Measurements from ENCODE around the gene MYBPHL. TPM values are rescaled to one million over a fixed set of nuclear protein-coding genes. Genes with fewer than 3 reads are reported as not detected.

MYBPHL gene
- total and polyA plus RNA-seq, 2 experiments from 2014 or later, result not detected

DNA sequence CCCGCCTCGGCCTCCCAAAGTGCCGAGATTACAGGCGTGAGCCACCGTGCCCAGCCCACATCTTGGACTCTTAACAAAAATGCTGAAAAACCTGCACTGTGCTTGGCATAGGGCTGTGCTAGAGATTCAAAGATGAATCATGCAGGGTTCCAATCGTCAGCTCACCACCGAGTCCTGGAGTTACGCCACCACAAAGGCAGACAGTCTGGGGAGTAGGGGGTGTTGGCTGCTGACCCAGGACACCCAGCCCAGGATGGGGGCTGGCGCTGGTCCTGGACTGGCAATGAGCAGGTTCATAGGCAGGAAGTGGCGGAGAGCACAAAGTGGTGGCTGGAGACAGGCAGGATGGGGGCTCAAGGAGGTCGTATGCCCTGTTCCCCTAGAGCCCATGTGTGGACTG lies 39.8 kb downstream of the MYBPHL start:
- H3K79me2 ChIP-seq (replicated peaks; ENCODE audit: insufficient read depth), result no peaks in the 10 kb centered on the region
- H4K20me1 ChIP-seq (replicated peaks; ENCODE audit: insufficient read depth), result no peaks in the 10 kb centered on the region
- no peak overlapping the region for H3K27ac ChIP-seq (ENCODE audit: low read depth)
- Mint-ChIP-seq H3K4me1 (peaks cover 3% of the 10 kb centered on the region; the same call in 1 of the 3 replicates), H3K4me3 (no peak overlapping the region), H3K9me3 (no peaks in the 10 kb centered on the region; the same call in 1 of the 3 replicates), H3K27me3 (ENCODE audit: insufficient read depth, low read depth, poor library complexity) (peaks cover 12% of the 10 kb centered on the region), H3K27ac (no peak overlapping the region), H3K36me3 (ENCODE audit: low read depth) (peaks cover 19% of the 10 kb centered on the region)
- H3K4me1 ChIP-seq (ENCODE audit: insufficient read depth), result no peaks in the 10 kb centered on the region
- no peaks in the 10 kb centered on the region for H3K36me3 ChIP-seq (ENCODE audit: insufficient read depth)
- no peak overlapping the region for H2AFZ ChIP-seq
- DNase-seq (ENCODE audit: low spot score) (no peak), ATAC-seq (no peak)
- H3K9me2 ChIP-seq (ENCODE audit: insufficient read depth), result no peaks in the 10 kb centered on the region
- H3K27me3 ChIP-seq (ENCODE audit: insufficient read depth), result no peaks in the 10 kb centered on the region
- TF ChIP-seq EZH2 (IDR thresholded peaks at IDR 0.05; ENCODE audit: low read depth, unreplicated experiment) (no peak), STAT1 (IDR thresholded peaks at IDR 0.05; ENCODE audit: unreplicated experiment) (no peak), NANOG (IDR thresholded peaks at IDR 0.05; ENCODE audit: borderline replicate concordance) (no peak), EZH2phosphoT487 (IDR thresholded peaks at IDR 0.05; ENCODE audit: unreplicated experiment) (no peak), CREB1 (CRISPR knock-in tag; IDR thresholded peaks at IDR 0.05; ENCODE audit: low read depth) (no peak), ZNF114 (CRISPR knock-in tag; IDR thresholded peaks at IDR 0.05) (no peak), ZNF331 (CRISPR knock-in tag; IDR thresholded peaks at IDR 0.05; ENCODE audit: low read depth) (no peak), CTCF (conservative IDR thresholded peaks at IDR 0.05; ENCODE audit: low read depth in 2 of 2) (no peak), JUNB (IDR thresholded peaks at IDR 0.05; ENCODE audit: unreplicated experiment) (no peak), POLR2AphosphoS5 (IDR thresholded peaks at IDR 0.05; ENCODE audit: low read depth) (no peak)
- TF ChIP-seq, protein P1, sequence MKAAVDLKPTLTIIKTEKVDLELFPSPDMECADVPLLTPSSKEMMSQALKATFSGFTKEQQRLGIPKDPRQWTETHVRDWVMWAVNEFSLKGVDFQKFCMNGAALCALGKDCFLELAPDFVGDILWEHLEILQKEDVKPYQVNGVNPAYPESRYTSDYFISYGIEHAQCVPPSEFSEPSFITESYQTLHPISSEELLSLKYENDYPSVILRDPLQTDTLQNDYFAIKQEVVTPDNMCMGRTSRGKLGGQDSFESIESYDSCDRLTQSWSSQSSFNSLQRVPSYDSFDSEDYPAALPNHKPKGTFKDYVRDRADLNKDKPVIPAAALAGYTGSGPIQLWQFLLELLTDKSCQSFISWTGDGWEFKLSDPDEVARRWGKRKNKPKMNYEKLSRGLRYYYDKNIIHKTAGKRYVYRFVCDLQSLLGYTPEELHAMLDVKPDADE (IDR thresholded peaks at IDR 0.05), result no peak
- TF ChIP-seq, protein P2, sequence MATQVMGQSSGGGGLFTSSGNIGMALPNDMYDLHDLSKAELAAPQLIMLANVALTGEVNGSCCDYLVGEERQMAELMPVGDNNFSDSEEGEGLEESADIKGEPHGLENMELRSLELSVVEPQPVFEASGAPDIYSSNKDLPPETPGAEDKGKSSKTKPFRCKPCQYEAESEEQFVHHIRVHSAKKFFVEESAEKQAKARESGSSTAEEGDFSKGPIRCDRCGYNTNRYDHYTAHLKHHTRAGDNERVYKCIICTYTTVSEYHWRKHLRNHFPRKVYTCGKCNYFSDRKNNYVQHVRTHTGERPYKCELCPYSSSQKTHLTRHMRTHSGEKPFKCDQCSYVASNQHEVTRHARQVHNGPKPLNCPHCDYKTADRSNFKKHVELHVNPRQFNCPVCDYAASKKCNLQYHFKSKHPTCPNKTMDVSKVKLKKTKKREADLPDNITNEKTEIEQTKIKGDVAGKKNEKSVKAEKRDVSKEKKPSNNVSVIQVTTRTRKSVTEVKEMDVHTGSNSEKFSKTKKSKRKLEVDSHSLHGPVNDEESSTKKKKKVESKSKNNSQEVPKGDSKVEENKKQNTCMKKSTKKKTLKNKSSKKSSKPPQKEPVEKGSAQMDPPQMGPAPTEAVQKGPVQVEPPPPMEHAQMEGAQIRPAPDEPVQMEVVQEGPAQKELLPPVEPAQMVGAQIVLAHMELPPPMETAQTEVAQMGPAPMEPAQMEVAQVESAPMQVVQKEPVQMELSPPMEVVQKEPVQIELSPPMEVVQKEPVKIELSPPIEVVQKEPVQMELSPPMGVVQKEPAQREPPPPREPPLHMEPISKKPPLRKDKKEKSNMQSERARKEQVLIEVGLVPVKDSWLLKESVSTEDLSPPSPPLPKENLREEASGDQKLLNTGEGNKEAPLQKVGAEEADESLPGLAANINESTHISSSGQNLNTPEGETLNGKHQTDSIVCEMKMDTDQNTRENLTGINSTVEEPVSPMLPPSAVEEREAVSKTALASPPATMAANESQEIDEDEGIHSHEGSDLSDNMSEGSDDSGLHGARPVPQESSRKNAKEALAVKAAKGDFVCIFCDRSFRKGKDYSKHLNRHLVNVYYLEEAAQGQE (IDR thresholded peaks at IDR 0.05; ENCODE audit: unreplicated experiment), result no peak
- TF ChIP-seq, protein P3, sequence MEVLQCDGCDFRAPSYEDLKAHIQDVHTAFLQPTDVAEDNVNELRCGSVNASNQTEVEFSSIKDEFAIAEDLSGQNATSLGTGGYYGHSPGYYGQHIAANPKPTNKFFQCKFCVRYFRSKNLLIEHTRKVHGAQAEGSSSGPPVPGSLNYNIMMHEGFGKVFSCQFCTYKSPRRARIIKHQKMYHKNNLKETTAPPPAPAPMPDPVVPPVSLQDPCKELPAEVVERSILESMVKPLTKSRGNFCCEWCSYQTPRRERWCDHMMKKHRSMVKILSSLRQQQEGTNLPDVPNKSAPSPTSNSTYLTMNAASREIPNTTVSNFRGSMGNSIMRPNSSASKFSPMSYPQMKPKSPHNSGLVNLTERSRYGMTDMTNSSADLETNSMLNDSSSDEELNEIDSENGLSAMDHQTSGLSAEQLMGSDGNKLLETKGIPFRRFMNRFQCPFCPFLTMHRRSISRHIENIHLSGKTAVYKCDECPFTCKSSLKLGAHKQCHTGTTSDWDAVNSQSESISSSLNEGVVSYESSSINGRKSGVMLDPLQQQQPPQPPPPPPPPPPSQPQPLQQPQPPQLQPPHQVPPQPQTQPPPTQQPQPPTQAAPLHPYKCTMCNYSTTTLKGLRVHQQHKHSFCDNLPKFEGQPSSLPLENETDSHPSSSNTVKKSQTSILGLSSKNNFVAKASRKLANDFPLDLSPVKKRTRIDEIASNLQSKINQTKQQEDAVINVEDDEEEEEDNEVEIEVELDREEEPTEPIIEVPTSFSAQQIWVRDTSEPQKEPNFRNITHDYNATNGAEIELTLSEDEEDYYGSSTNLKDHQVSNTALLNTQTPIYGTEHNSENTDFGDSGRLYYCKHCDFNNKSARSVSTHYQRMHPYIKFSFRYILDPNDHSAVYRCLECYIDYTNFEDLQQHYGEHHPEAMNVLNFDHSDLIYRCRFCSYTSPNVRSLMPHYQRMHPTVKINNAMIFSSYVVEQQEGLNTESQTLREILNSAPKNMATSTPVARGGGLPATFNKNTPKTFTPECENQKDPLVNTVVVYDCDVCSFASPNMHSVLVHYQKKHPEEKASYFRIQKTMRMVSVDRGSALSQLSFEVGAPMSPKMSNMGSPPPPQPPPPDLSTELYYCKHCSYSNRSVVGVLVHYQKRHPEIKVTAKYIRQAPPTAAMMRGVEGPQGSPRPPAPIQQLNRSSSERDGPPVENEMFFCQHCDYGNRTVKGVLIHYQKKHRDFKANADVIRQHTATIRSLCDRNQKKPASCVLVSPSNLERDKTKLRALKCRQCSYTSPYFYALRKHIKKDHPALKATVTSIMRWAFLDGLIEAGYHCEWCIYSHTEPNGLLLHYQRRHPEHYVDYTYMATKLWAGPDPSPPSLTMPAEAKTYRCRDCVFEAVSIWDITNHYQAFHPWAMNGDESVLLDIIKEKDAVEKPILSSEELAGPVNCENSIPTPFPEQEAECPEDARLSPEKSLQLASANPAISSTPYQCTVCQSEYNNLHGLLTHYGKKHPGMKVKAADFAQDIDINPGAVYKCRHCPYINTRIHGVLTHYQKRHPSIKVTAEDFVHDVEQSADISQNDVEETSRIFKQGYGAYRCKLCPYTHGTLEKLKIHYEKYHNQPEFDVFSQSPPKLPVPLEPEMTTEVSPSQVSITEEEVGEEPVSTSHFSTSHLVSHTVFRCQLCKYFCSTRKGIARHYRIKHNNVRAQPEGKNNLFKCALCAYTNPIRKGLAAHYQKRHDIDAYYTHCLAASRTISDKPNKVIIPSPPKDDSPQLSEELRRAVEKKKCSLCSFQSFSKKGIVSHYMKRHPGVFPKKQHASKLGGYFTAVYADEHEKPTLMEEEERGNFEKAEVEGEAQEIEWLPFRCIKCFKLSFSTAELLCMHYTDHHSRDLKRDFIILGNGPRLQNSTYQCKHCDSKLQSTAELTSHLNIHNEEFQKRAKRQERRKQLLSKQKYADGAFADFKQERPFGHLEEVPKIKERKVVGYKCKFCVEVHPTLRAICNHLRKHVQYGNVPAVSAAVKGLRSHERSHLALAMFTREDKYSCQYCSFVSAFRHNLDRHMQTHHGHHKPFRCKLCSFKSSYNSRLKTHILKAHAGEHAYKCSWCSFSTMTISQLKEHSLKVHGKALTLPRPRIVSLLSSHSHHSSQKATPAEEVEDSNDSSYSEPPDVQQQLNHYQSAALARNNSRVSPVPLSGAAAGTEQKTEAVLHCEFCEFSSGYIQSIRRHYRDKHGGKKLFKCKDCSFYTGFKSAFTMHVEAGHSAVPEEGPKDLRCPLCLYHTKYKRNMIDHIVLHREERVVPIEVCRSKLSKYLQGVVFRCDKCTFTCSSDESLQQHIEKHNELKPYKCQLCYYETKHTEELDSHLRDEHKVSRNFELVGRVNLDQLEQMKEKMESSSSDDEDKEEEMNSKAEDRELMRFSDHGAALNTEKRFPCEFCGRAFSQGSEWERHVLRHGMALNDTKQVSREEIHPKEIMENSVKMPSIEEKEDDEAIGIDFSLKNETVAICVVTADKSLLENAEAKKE (CRISPR knock-in tag; IDR thresholded peaks at IDR 0.05), result no peak
- 0 out of 2 replicates have a peak, but pooled peaks cover 5% of the 10 kb centered on the region for H3F3A ChIP-seq (replicated peaks; ENCODE audit: low read depth)
- H3K4me3 ChIP-seq, result no peak overlapping the region
- H3K4me2 ChIP-seq, result no peak overlapping the region

All from GM23338 (cell line).